Osteocyte (in vitro differentiated cells): ENCODE results near the gene STK26. TPM values are rescaled to one million over a fixed set of nuclear protein-coding genes. Genes with fewer than 3 reads are reported as not detected.

Experiments
- DNase-seq: peaks from one replicate; pipeline ENCODE4 v3.0.0; 2021; ENCODE audit warnings: mixed read lengths; ENCODE audit not compliant: unreplicated experiment; ENCODE audit errors: extremely low spot score
- H3K27ac Mint-ChIP-seq: one replicate; pipeline ENCODE4 v1.8.0; 2021; ENCODE audit warnings: mild to moderate bottlenecking, mixed read lengths; ENCODE audit not compliant: unreplicated experiment
- H3K27me3 Mint-ChIP-seq: one replicate; pipeline ENCODE4 v1.8.0; 2021; ENCODE audit warnings: mixed read lengths; ENCODE audit not compliant: unreplicated experiment
- H3K36me3 Mint-ChIP-seq: one replicate; pipeline ENCODE4 v1.8.0; 2021; ENCODE audit warnings: mixed read lengths; ENCODE audit not compliant: unreplicated experiment
- H3K4me1 Mint-ChIP-seq: one replicate; pipeline ENCODE4 v1.8.0; 2021; ENCODE audit warnings: mixed read lengths; ENCODE audit not compliant: unreplicated experiment
- H3K4me3 Mint-ChIP-seq: one replicate; pipeline ENCODE4 v1.8.0; 2021; ENCODE audit warnings: mild to moderate bottlenecking, moderate library complexity, mixed read lengths; ENCODE audit not compliant: unreplicated experiment
- H3K9me3 Mint-ChIP-seq: one replicate; pipeline ENCODE4 v1.8.0; 2021; ENCODE audit warnings: mixed read lengths; ENCODE audit not compliant: unreplicated experiment
- total RNA-seq: library from RNA; stranded (reverse); gene quantifications from 2 replicates; pipeline ENCODE4 v1.2.1, GENCODE V29; 2021
- TF ChIP-seq, protein P1 (sequence below): fragments of 200-600 bp; sonication (generic); IDR thresholded peaks from 2 replicates; pipeline ENCODE4 v1.5.0; 2021; ENCODE audit warnings: antibody characterized with exemption, mild to moderate bottlenecking, moderate library complexity

STK26 gene
- total RNA-seq, 1 donor from 2014 or later = 14.2 TPM

DNA sequence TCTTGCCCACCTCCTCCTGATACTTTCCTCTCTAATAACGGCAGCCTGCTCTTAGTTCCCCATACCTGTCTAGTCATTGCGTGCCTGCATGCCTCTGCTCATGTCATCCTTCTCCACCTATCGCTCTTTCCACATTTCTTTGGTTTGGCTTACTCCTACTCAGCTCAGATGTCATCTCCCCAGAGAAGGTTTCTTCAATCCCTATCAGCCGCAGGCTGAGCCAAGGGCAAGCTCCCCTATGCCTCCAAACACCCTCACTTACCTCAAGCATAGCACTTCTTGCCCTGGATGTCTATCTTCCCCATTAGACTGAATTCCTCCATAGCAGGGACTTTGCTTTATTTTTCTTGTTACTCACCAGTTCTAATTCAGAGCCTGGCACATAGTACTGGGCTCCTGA, 78.1 kb downstream of the STK26 start:
- Mint-ChIP-seq H3K9me3 (no peaks in the 10 kb centered on the region), H3K4me1 (no peaks in the 10 kb centered on the region), H3K27ac (no peak overlapping the region), H3K36me3 (no peaks in the 10 kb centered on the region), H3K27me3 (peaks cover 4% of the 10 kb centered on the region), H3K4me3 (no peak overlapping the region)
- TF ChIP-seq, protein P1, sequence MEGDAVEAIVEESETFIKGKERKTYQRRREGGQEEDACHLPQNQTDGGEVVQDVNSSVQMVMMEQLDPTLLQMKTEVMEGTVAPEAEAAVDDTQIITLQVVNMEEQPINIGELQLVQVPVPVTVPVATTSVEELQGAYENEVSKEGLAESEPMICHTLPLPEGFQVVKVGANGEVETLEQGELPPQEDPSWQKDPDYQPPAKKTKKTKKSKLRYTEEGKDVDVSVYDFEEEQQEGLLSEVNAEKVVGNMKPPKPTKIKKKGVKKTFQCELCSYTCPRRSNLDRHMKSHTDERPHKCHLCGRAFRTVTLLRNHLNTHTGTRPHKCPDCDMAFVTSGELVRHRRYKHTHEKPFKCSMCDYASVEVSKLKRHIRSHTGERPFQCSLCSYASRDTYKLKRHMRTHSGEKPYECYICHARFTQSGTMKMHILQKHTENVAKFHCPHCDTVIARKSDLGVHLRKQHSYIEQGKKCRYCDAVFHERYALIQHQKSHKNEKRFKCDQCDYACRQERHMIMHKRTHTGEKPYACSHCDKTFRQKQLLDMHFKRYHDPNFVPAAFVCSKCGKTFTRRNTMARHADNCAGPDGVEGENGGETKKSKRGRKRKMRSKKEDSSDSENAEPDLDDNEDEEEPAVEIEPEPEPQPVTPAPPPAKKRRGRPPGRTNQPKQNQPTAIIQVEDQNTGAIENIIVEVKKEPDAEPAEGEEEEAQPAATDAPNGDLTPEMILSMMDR = no peak
- DNase-seq = no peak

DNA sequence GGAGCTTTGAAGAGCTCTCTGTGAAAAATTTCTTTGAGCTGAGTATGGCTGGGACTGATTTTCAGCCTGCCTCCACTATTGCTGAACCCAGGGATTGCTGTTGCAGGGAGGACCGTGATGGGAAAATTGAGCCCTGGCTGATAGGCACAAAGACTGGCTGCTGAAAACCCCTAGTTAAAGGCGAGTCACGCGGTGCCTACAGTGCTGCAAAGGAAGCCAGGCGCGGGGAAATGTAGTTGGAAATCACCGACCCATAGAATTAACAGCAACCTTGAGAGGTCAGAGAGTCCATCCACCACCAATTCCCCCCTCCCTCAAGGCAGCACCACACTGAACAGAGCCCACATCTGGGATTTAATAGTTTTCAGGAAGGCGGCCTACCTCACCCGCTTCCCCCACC, 78.7 kb downstream of the STK26 start:
- peaks cover 4% of the 10 kb centered on the region for H3K27me3 Mint-ChIP-seq
- no peak for DNase-seq
- TF ChIP-seq, protein P1 = no peak
- H3K27ac Mint-ChIP-seq = no peak overlapping the region
- H3K4me3 Mint-ChIP-seq = no peak overlapping the region
- H3K4me1 Mint-ChIP-seq = no peaks in the 10 kb centered on the region
- H3K36me3 Mint-ChIP-seq = no peaks in the 10 kb centered on the region
- H3K9me3 Mint-ChIP-seq = no peaks in the 10 kb centered on the region

DNA sequence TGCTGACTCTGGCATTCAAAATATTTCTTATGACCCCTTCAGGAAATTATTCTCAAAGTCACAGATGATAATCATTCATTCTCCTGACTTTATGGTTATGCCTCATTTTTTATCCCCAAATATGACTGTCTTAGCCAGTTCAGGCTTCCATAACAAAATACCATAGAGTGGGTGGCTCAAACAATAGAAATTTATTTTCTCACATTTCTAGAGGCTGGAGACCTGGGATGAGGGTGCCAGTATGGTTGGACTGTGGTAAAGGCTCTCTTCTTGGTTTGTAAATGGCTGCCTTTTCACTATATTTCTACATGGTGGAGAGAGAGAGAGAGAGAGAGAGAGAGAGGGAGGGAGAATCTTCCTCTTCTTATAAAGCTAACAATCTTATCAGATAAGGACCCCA, 84.2 kb downstream of the STK26 start:
- Mint-ChIP-seq H3K9me3 (no peaks in the 10 kb centered on the region), H3K36me3 (no peaks in the 10 kb centered on the region)
- DNase-seq = no peak

DNA sequence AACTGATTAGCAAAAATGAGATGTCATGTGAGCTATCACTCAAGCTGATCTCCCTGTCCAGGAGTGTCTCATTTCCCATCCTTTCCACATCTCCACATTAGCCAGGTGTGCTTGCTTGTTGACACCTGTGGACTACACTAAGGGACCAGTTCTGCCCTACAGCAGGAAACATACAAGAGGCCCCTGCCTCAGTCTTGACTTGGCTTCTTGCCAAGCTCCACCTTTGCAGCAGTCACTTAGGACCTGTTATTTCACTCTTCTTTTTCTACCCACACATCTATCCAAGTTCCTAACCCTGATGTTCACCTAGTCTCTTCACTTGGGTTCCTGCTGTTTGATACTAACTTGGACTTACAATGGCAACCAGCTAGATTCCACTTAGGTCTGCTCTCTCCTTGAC, 91.5 kb downstream of the STK26 start:
- Mint-ChIP-seq H3K36me3 (no peaks in the 10 kb centered on the region), H3K27me3 (no peaks in the 10 kb centered on the region), H3K27ac (no peak overlapping the region), H3K4me3 (no peak overlapping the region), H3K4me1 (peaks cover 32% of the 10 kb centered on the region), H3K9me3 (no peaks in the 10 kb centered on the region)
- TF ChIP-seq, protein P1 = no peak
- DNase-seq = no peak

More for the DNA sequence above, 84.2 kb downstream of the STK26 start:
- Mint-ChIP-seq H3K4me3 (no peak overlapping the region), H3K27ac (peak overlapping the region; percentile 48), H3K27me3 (no peaks in the 10 kb centered on the region), H3K4me1 (peaks cover 12% of the 10 kb centered on the region)
- TF ChIP-seq, protein P1 = no peak

DNA sequence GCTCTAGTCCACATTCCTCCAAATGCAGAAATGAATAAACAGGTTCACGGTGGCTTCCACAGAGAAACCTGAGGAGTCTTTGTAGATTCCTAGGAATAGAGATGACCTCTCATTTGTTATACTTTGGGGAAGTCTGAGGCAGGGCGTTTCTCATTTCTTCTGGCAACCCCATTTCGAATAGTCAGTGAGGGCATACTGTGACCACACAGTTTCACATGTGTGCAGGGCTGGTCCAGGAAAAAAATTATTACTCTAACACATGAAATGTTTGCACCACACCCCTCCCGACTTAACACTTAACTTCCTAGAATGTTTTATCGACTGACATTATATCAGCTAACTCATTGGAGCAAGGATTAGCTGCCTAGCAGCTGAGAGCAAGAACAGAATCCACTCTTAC, 92.7 kb downstream of the STK26 start:
- no peak overlapping the region for H3K4me3 Mint-ChIP-seq
- peak overlapping the region; percentile 15 for H3K27ac Mint-ChIP-seq
- H3K4me1 Mint-ChIP-seq = peaks cover 44% of the 10 kb centered on the region
- TF ChIP-seq, protein P1 = no peak
- no peaks in the 10 kb centered on the region for H3K36me3 Mint-ChIP-seq
- no peaks in the 10 kb centered on the region for H3K27me3 Mint-ChIP-seq
- no peaks in the 10 kb centered on the region for H3K9me3 Mint-ChIP-seq
- no peak for DNase-seq
